ENCODE results near the gene MAD1L1. TPM values are rescaled to one million over a fixed set of nuclear protein-coding genes. Genes with fewer than 3 reads are reported as not detected.

The MAD1L1 gene
- total RNA-seq, 1 donor from 2014 or later, result 48.4 TPM

GRCh38 chr7:2083362-2083761, 149.4 kb downstream of the MAD1L1 start:
- peaks cover 10% of the 10 kb centered on the region for H3K36me3 ChIP-seq
- intact Hi-C loops (cut with DNase I), result no loop called here
- H3K9me3 ChIP-seq, result no peaks in the 10 kb centered on the region
- no peaks in the 10 kb centered on the region for H3K27me3 ChIP-seq
- TF ChIP-seq, protein P1, sequence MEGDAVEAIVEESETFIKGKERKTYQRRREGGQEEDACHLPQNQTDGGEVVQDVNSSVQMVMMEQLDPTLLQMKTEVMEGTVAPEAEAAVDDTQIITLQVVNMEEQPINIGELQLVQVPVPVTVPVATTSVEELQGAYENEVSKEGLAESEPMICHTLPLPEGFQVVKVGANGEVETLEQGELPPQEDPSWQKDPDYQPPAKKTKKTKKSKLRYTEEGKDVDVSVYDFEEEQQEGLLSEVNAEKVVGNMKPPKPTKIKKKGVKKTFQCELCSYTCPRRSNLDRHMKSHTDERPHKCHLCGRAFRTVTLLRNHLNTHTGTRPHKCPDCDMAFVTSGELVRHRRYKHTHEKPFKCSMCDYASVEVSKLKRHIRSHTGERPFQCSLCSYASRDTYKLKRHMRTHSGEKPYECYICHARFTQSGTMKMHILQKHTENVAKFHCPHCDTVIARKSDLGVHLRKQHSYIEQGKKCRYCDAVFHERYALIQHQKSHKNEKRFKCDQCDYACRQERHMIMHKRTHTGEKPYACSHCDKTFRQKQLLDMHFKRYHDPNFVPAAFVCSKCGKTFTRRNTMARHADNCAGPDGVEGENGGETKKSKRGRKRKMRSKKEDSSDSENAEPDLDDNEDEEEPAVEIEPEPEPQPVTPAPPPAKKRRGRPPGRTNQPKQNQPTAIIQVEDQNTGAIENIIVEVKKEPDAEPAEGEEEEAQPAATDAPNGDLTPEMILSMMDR (IDR thresholded peaks at IDR 0.05), result no peak
- no peak for ATAC-seq
- H3K4me3 ChIP-seq, result no peak overlapping the region
- H3K4me1 ChIP-seq, result no peaks in the 10 kb centered on the region
- no peak for DNase-seq
- H3K27ac ChIP-seq, result no peak overlapping the region

DNA sequence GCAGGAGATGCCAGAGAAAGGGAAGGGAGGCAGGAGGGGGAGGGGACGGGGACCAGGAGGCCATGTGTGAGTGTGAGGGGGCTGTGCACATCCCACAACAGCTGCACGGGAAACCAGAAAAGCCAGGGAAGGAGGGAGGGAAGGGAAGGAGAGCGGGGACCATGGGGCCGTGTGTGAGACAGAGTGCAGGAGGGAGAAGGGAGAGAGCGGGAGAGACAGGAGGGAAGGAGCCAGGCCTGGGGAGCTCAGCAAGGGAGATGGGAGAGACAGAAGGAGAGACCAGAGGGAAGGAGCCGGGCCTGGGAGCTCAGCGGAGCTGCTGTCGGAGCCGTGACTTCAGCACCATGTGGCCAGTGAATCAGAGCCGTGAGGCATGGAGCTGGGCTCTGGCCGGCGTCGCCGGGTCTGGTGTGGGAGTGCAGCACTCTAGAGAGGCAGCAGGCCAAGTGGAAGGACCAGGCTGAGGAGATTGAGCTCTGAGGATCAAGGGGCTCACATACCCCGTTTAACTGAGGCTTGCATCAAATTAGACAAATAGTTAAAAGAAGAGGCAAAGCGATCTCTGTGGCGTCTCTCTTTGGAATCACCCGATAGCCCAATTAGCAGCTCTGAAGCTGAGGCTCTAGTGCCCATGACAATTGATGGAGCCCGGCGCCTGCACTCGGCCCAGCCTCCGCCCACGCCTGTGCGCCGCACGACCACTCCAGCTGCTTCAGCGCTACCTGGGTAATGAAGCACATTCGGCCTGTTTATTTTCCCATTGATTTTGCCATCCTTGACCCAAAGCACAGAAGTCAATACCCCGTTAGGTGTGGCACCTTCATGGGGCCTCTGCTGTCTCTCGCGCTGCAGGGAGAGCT, 150.4 kb downstream of the MAD1L1 start:
- TF ChIP-seq, protein P1 (IDR thresholded peaks at IDR 0.05), result no peak
- no peaks in the 10 kb centered on the region for H3K4me1 ChIP-seq
- H3K9me3 ChIP-seq, result no peaks in the 10 kb centered on the region
- DNase-seq, result no peak
- ATAC-seq, result no peak
- H3K36me3 ChIP-seq, result peaks cover 10% of the 10 kb centered on the region
- no peak overlapping the region for H3K27ac ChIP-seq
- intact Hi-C loops (cut with DNase I), result no loop called here
- no peak overlapping the region for H3K4me3 ChIP-seq
- H3K27me3 ChIP-seq, result no peaks in the 10 kb centered on the region

DNA sequence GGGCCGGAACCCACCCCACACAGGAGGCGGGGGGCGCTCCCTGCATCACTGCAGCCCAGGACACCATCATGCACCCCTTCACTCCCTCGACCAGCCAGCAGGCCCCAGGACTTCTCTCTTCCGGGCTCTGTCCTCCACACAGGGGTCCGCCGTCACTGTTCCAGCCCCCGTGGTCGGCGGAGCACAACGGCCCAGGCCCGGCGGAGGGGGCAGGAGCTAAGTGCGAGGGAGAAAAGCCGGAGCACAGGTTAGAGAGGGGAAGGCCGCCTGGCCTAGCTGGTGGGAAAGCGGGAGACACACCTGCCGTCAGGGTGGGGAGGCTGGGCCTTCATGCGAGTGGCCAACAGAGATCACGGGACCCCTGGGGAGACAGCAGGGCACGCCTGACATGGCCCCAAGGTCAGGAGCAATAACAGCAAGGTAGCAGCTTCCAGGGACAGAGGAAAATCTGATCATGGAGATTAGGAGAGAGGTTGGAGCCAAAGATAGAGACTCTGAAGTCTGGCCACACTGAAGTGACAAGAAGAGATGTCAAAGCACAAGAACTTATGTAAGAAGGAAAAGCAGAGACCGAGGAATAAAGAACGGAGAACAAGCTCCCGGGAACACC, 151.1 kb downstream of the MAD1L1 start:
- no peak for ATAC-seq
- TF ChIP-seq, protein P1 (IDR thresholded peaks at IDR 0.05), result no peak
- Histone ChIP-seq H3K4me1 (no peaks in the 10 kb centered on the region), H3K4me3 (no peak overlapping the region), H3K27me3 (no peaks in the 10 kb centered on the region), H3K27ac (no peak overlapping the region), H3K36me3 (peaks cover 10% of the 10 kb centered on the region), H3K9me3 (no peaks in the 10 kb centered on the region)
- no peak for DNase-seq
- intact Hi-C loops (cut with DNase I), result no loop called here

DNA sequence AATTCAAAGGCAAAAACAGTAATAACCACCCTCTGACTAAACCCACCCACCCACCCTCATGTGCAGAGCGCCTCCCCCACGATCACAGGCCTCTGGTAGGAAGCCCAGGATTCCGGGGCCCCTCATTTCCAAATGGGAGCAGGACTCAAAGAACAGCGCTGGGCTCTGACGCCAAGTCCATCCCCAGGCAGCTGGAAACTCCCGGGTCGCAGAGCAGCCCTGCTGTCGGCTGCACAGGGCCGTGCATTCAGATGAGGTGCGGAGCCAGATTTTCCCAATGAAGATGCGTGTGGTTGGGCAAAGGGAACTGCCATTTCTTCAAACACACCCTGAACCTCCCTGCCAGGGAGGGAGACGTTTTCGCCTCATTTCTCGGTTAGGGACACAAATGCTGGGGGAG, 152.3 kb downstream of the MAD1L1 start:
- DNase-seq, result no peak
- H3K9me3 ChIP-seq, result no peaks in the 10 kb centered on the region
- H3K4me1 ChIP-seq, result no peaks in the 10 kb centered on the region
- H3K36me3 ChIP-seq, result peaks cover 10% of the 10 kb centered on the region
- no peak for ATAC-seq
- H3K4me3 ChIP-seq, result no peak overlapping the region
- intact Hi-C loops (cut with DNase I), result no loop called here
- no peaks in the 10 kb centered on the region for H3K27me3 ChIP-seq
- TF ChIP-seq, protein P1 (IDR thresholded peaks at IDR 0.05), result no peak
- no peak overlapping the region for H3K27ac ChIP-seq

- Histone ChIP-seq H3K27me3 (no peaks in the 10 kb centered on the region), H3K9me3 (no peaks in the 10 kb centered on the region), H3K4me1 (no peaks in the 10 kb centered on the region), H3K27ac (no peak overlapping the region), H3K36me3 (peaks cover 10% of the 10 kb centered on the region), H3K4me3 (no peak overlapping the region)
- no peak for DNase-seq
- no peak for ATAC-seq
- TF ChIP-seq, protein P1 (IDR thresholded peaks at IDR 0.05), result no peak
- intact Hi-C loops (cut with DNase I), result no loop called here
These were observed 152.7 kb downstream of the MAD1L1 start for GRCh38 chr7:2080060-2080387.

Data from upper lobe of right lung (tissue), 1 donor.